Nucleus accumbens (tissue), 56 donors: ENCODE results near the gene OSBPL10.

Experiments used
- DNase-seq, 56 donors: peaks; one replicate each; lab custom pipeline; 2025; lab: John Stamatoyannopoulos, UW

The OSBPL10 gene

DNA sequence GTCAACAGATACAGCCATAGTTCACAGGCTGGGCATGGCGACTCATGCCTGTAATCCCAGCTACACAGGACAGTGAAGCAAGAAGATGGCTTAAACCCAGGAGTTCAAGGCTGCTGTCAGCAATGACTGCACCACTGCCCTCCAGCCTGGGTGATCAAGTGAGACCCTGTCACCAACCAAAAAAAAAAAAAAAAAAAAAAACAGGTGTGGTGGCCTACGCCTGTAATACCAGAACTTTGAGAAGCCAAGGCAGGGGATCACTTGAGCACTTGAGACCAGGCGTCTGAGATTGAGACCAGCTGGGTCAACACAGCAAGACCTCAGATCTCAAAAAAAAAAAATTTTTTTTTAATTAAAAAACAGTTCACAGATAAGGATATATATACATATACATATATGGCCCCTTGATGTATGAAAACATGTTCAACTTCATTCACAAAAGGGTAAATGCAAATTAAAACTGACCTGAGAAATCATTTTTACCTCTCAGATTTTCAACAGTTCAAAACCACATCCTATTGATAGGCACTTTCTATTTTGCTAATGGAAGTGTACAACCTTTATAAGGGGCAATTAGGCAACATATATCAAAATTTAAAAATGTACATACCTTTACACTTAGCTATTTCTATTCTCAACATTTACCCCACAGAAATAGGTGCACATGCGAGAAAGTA lies 51.1 kb downstream of the OSBPL10 start:
- no peak for DNase-seq

DNA sequence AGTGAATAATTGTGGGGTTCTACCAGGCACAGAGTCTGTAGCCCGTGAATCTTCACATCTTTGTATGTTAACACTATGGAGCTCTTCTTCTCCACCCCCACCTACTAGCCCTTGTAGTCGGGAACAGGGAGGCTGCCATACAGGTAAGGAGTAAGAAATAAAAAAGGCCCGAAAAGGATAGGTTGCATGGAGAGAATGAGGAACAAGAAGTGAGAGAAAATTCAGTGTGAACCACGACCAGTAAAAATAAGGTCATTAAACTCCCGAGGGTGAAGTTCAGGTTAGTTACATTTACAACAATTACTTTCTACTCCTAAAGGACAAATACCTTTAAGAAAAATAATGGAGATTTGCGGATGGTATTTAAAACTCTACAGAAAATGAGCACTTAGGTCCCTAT lies 53.3 kb downstream of the OSBPL10 start:
- no peak for DNase-seq

DNA sequence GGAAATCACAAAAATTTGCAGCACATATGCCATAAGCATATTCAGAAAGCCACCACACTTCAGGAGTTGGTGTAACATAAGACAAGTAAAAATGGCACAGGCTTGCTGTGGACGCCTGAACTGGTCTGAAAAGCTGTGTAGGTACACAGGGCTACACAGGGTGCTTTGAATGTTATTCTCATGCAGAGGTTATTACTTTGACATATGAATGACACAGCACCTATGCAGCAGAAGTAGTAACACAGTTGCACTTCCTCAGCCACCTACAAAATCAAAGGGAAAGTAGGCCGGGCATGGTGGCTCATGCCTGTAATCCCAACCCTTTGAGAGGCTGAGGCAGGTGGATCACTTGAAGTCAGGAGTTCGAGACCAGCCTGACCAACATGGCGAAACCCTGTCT lies 54.5 kb downstream of the OSBPL10 start:
- DNase-seq: no peak

DNA sequence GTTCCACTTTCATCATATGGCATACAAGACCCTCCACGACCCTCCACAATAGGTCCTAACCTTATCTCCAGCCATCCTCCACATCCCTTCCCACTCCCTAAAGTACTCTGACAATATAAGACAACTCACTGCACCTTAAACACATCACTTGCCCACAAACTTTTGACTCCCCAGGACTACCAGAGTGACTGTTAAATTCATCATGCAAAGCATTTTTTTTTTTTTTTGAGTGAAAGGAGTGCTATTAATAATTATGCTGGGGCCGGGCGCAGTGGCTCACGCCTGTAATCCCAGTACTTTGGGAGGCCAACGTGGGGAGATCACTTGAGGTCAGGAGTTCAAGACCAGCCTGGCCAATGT lies 55.8 kb downstream of the OSBPL10 start:
- DNase-seq: no peak

GRCh38 chr3:31924610-31925270 lies 56.3 kb downstream of the OSBPL10 start:
- DNase-seq: no peak

- DNase-seq: no peak
Observed at GRCh38 chr3:31922962-31923361, 58.1 kb downstream of the OSBPL10 start.

DNA sequence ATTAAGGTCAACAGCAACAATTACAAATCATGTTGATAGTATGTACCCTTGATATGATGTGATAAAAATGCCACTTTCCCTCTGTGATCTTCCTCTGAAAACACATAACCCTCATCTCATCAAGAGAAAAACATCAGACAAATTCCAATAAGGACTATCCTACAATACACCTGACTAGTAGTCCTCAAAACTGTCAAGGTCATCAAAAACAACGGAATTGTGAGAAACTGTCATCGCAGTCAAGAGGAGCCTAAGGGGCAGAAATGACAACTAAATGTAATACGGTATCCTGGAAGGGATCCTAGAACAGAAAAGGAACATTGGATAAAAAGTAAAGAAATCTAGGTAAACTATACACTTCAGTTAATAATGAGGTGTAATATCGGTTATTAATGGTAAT lies 59.2 kb downstream of the OSBPL10 start:
- DNase-seq: no peak

GRCh38 chr3:31920310-31920709 lies 60.8 kb downstream of the OSBPL10 start:
- DNase-seq: no peak

GRCh38 chr3:31919528-31919927 lies 61.5 kb downstream of the OSBPL10 start:
- DNase-seq: no peak

DNA sequence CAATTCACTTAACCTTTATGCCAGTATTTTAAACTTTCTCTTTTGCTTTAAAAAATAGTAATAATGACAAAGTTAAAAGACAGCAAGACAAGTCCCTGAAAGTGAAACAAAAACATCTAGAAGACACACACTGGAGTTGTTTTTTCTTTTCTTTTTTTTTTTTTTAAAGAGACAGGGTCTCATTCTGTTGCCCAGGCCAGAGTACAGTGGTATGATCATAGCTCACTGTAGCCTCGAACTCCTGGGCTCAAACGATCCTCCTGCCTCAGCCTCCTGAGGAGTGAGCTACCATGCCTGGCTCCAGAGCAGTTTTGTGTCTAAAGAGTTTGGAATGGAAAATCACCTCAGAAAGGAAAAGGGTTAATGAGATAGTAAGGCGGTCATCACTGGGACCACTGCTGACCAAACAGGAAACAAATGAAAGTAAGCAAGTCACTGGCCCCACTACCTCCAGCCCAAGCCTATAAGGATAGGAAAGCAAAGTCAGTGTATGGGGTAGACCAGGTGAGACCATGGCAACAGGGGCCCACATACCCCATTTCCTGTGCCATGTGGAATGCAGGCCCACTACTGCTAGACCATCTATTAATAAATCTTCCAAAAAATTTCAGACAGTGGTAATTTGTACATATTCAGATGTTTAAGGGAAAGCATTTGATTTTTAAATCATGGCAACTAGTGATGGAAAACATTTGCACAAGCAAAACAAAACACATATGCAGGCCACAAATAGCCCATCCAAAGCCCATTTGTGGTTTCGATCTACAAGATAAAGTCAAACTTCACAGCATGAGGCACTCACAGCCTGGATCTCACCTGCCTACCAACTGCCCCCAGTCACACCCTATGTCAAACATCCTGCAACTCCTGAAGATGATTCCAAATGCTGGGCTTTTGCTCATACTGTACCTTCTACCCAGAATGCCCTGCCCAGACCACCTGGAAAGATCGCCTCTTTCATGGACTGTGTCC lies 62.6 kb downstream of the OSBPL10 start:
- no peak for DNase-seq

DNA sequence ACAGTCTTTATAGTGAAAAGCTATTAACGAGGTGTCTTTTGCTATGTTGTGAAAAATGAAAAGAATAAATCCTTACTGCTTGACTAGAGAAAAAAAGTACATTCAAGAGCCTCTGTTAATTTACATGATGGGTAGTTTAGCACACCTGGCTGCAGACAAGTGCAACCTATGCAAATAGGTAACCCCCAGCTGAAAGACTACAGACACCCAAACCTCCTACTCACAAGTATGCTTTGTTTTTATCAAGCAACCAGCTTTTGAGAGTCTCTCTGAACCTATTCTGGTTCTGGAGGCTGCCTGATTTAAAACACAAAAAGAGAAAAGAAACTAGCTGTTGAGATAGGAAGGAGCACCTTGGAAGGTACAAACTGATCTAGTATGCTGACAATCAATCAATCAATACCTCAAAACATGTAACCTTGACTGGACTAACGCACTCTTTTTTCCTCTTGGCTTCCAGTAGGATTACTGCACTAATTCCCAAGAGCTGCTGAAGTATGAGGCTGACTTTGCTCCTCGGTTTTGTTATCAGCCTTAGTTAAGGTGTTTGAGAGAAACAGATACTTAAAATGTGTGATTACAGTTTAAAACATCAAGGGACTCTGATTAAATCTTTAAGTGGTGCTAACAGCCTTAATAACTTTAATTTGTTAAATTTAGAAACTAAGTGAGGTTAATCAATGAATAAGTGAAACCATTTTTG lies 63.6 kb downstream of the OSBPL10 start:
- no peak for DNase-seq

DNA sequence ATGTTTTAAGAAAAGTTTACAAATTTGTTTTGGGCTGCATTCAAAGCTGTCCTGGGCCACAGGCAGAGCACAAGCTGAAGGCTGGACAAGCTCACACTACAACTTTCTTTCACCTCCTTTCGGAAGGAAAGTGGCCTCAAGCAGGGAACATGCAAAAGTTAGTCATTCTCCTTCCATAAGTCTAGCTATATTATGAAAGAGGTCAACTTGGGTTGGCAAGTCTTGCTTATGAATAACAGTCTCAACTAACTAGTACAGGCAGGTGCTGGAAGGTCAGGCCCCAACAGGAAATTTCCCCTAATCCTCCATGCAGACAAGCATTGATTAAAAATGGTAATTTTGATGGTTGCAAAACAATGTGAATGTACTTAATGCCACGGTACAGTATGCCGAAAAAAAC lies 69.4 kb downstream of the OSBPL10 start:
- DNase-seq: no peak

- DNase-seq: no peak
Observed at GRCh38 chr3:31911124-31911523, 69.9 kb downstream of the OSBPL10 start.

GRCh38 chr3:31909455-31909854 lies 71.6 kb downstream of the OSBPL10 start:
- no peak for DNase-seq

GRCh38 chr3:31908391-31909097 lies 72.5 kb downstream of the OSBPL10 start:
- no peak for DNase-seq

DNA sequence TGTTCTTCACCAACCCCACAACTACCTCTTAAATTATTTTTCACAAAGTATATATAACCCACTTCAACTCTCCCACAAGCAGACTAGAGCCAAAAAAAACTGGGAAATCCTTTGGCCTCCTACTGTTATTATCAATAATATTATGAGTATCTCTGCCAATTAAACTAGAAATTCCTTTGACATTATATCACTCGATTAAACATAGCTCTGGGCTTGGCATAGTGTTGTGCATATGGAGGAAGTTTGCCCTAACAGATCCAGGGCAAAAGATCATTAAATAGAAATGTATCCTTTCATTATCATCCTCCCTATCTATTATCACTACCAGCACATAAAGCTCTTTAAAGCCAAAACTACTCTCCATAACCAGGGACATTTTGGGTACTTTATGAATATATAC lies 74.9 kb downstream of the OSBPL10 start:
- DNase-seq: no peak

DNA sequence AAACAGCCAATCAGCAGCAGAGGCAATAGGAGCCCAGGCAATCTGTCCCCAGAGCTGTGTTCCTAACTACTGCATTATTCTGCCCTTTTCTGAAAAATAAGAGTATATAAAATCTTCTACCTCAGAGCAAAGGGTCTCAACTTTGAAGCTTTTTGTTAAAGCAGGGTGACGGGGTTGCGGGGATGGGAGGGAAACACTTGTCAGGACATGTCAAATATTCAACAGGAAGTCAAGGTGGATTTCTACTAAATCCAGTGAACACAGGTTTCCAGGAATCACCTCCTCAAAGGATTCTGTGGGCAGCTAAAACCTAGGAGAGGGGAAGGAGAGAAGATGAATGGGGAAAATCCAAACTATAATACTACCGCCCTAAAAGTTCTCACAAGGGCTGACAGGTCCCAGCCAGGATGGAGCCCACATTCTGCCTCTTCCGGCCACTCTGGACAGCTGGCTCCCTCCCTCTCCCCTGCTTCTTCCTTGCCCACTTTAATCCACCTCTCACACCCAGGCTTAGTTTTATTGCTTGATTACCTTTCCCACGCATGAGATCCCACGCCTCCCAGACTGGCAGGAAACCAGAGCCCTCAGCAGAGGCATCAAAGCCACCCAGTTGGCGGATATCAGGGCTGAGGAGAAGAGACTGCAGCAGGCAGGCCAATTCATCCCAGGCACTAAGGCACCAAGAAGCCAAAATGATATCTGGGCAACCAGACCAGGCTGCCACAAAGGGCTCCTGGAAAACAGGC lies 77.2 kb downstream of the OSBPL10 start:
- DNase-seq: no peak

GRCh38 chr3:31900583-31900982 lies 80.5 kb downstream of the OSBPL10 start:
- DNase-seq: no peak

DNA sequence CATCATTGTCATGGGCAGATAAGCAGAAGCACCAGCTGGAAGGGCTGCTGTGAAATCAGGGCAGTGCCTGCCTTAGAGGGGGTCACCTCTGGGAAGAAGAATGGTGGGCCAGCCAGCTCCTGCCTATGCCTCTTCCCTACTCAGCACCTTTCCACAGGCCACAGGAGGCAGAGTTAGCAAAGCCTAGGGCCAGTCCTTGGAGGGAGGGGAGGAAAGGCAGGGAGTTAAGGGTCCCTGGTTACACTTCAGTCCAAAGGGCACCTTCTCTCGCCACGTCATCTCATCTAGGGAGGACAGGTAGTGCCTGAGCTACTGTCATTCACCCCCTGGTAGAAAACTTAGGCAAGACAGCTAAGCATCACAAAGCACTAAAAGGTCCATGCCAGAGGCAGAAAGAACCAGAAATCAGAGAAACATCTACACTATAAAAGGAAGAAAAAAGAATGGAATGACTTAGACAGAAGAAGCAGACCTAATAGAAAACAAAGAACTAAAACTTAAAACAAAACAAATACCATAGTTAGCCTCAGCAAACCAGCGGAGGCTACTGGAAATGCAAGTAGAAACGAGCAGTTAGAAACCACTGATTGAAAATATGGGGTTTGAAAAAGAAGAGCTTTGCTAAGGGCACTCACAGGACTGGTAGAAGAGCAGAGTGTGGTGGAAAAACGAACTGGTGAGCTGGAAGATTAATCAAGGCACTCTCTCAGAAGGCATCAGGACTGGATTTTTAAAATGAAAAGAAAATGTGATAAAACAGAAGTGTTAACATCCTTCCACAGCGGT lies 84.2 kb downstream of the OSBPL10 start:
- DNase-seq: no peak
